BJ (cell line): ENCODE data around the gene GHRHR. TPM values are rescaled to one million over a fixed set of nuclear protein-coding genes. Genes with fewer than 3 reads are reported as not detected.

ENCODE experiments used
- CTCF ChIA-PET: fragments of 350-600 bp; formaldehyde crosslinking; extraction: SDS; loops from one replicate; lab custom pipeline; 2021; ENCODE audit warnings: antibody characterized with exemption, inconsistent platforms; lab: Yijun Ruan, JAX
- POLR2A ChIA-PET: fragments of 300-600 bp; sonication (Branson Sonifier 250); formaldehyde crosslinking; extraction: SDS; loops from one replicate; lab custom pipeline; 2021; ENCODE audit warnings: antibody characterized with exemption; lab: Charles Lee
- DNase-seq: peaks from one replicate; pipeline ENCODE4 v3.0.0-alpha.2; 2011; ENCODE audit warnings: low read depth
- H3K27me3 ChIP-seq: 2 replicates; pipeline ENCODE4 v1.6.0; 2011; ENCODE audit warnings: low read length; ENCODE audit not compliant: control insufficient read depth, insufficient read depth
- H3K36me3 ChIP-seq: 2 replicates; pipeline ENCODE4 v1.5.1; 2011; ENCODE audit warnings: low read length; ENCODE audit not compliant: control insufficient read depth, insufficient read depth
- H3K4me3 ChIP-seq: 2 replicates; pipeline ENCODE4 v1.5.1; 2011; ENCODE audit warnings: low read depth, mild to moderate bottlenecking, control low read depth, low read length
- polyA plus RNA-seq: library from polyadenylated mRNA; depleted of rRNA; stranded (reverse); fragments of >200 nt; gene quantifications from 2 replicates; pipeline ENCODE4 v1.2.3, GENCODE V29; 2011
- TF ChIP-seq, protein P1 (sequence below): IDR thresholded peaks from 2 replicates; pipeline ENCODE4 v1.5.1; 2011; ENCODE audit warnings: low read depth, mild to moderate bottlenecking, control low read depth, inconsistent platforms, low read length, moderate library complexity; ENCODE audit not compliant: insufficient read depth

Gene GHRHR
- polyA plus RNA-seq, 1 experiment: not detected

DNA sequence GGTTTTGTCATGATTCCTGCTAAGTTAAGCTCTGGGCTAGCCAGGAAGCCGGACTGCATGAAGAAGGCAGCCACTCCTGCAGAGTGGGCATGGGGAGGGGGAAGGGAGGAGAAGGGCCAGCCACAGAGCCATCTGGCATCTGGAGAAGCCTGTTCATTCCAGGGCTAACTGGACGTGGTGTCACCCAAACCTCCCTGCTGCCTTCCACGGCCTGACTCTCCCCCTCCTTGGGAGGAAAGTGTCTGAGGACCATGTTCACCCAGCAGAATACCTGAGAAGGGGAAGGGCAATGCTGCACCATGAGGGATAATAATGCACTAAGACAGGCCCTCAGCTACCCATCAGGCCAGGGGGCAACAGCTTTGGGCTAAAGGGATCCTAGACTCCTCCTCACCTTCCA is 36.7 kb upstream of the GHRHR start:
- TF ChIP-seq, protein P1, sequence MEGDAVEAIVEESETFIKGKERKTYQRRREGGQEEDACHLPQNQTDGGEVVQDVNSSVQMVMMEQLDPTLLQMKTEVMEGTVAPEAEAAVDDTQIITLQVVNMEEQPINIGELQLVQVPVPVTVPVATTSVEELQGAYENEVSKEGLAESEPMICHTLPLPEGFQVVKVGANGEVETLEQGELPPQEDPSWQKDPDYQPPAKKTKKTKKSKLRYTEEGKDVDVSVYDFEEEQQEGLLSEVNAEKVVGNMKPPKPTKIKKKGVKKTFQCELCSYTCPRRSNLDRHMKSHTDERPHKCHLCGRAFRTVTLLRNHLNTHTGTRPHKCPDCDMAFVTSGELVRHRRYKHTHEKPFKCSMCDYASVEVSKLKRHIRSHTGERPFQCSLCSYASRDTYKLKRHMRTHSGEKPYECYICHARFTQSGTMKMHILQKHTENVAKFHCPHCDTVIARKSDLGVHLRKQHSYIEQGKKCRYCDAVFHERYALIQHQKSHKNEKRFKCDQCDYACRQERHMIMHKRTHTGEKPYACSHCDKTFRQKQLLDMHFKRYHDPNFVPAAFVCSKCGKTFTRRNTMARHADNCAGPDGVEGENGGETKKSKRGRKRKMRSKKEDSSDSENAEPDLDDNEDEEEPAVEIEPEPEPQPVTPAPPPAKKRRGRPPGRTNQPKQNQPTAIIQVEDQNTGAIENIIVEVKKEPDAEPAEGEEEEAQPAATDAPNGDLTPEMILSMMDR: no peak
- H3K27me3 ChIP-seq: peaks cover 10% of the 10 kb centered on the region
- H3K4me3 ChIP-seq: no peak overlapping the region
- no peaks in the 10 kb centered on the region for H3K36me3 ChIP-seq
- ChIA-PET POLR2A (no interaction called here), CTCF (interaction anchor here (0.9 kb wide), 1 partner anchor 12 kb away, joined by 3 read pairs; no protein-coding TSS in a partner anchor)
- DNase-seq: no peak

DNA sequence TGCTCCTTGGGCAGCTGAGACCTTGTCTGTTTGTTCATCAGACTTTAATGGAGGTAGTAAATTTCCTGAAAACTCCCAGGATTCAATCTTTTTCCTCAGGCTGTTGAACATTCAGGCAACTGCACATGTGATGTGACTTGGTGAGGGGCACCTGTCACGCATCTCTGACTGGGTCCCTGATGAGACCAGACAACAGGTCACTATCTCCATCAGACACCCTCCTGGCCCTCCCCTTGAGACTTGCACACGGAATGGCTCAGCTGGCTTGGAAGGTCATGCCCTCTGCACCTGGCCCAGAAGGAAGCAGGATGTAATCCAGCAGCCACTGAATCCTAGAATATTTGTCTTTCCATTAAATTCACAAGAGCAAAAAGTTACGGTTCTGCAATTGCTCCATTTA is 36.2 kb upstream of the GHRHR start:
- Histone ChIP-seq H3K4me3 (no peak overlapping the region), H3K27me3 (peaks cover 13% of the 10 kb centered on the region), H3K36me3 (no peaks in the 10 kb centered on the region)
- CTCF ChIA-PET: interaction anchor here (0.9 kb wide), 1 partner anchor 11 kb away, joined by 3 read pairs; no protein-coding TSS in a partner anchor
- no peak for DNase-seq
- POLR2A ChIA-PET: no interaction called here
- TF ChIP-seq, protein P1: no peak

DNA sequence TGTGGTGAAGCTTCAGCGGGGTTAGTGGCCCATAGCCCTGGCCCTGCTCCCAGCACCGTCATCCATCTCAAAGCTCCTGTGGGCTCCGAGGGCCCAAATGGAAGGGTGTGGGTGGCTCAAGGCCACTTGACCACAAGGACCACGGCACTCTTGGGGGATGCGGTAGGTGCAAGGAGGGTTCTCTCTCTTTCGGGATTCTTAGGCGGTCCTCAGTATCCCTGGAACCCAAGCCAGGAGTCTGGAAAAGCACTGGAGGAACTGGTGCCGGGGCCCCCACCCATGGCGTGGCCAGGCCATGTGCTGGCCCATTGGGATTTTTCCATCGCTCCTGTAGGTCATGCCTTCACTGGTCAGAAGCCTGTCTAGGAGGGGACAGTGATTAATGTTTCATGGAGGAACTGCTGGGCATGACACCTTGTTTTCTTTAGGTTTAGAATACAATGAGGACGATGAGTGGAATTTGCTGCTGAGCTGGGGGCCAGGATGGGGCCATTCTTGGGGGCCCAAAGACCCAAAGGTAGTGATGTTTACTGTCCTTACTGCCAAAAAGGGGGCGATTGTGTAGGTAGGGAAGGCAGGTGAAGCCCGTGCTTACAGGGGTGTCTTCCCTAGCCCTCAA is 35.4 kb upstream of the GHRHR start:
- Histone ChIP-seq H3K27me3 (peaks cover 14% of the 10 kb centered on the region), H3K4me3 (no peak overlapping the region), H3K36me3 (no peaks in the 10 kb centered on the region)
- POLR2A ChIA-PET: no interaction called here
- TF ChIP-seq, protein P1: no peak
- no peak for DNase-seq
- CTCF ChIA-PET: interaction anchor here (2.4 to 3.7 kb wide), 2 partner anchors 8 to 11 kb away, joined by 7 to 38 read pairs; no protein-coding TSS in a partner anchor

DNA sequence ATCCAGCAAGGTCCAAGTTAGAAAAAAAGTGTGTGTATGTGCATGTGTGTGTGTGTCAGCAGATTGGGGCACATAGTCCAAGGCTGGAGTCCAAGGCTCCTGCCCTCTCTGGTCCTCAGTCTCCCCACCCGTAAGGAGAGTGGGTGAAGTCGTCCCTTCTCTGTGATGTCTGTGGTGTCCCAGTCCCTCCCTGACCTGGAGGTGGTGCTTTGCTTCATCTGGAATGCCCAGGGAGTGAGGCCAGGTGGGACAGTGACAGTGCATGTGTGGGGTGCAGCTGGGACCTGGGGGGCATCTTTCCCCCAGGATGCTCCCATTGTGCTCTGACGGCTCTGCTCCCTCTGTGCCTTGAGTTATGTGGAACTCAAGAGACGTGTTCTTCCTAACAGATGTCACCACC is 34.1 kb upstream of the GHRHR start:
- Histone ChIP-seq H3K4me3 (no peak overlapping the region), H3K27me3 (peaks cover 14% of the 10 kb centered on the region), H3K36me3 (no peaks in the 10 kb centered on the region)
- no peak for DNase-seq
- CTCF ChIA-PET: interaction anchor here (0.7 to 3.7 kb wide), 3 partner anchors 9 to 193 kb away, joined by 3 to 38 read pairs (median 7); no protein-coding TSS in a partner anchor
- TF ChIP-seq, protein P1: no peak
- POLR2A ChIA-PET: no interaction called here

DNA sequence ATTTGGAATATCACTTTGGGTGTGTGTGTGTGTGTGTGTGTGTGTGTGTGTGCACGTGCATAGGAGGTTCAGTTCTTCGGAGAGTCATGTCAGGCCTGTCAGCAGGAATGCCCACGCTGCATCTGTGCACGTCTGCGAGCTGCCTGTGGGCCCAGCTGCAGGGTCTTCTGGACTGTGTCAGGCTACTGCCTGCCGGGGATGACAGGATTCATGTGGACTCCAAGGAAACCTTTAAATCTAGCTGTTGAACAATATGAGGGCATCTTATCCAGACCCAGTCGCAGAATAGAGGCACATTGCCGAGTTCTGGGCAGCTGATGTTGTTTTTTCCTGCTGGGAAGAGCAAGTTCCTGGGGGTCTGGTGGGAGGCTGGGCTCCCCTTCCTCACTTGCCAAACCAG is 33.1 kb upstream of the GHRHR start:
- peaks cover 14% of the 10 kb centered on the region for H3K27me3 ChIP-seq
- DNase-seq: no peak
- no peak overlapping the region for H3K4me3 ChIP-seq
- H3K36me3 ChIP-seq: no peaks in the 10 kb centered on the region
- CTCF ChIA-PET: interaction anchor here (0.9 to 3.7 kb wide), 2 partner anchors 8 to 36 kb away, joined by 3 to 38 read pairs; no protein-coding TSS in a partner anchor
- POLR2A ChIA-PET: no interaction called here
- TF ChIP-seq, protein P1: no peak
